Loucy (cell line): ENCODE data around the gene ENO4.

ENCODE experiments used
- CTCF ChIP-seq: fragments of 200-600 bp; sonication (generic); conservative IDR thresholded peaks from 2 replicates; pipeline ENCODE4 v1.5.1; 2014; ENCODE audit warnings: mild to moderate bottlenecking, antibody characterized with exemption, low read length
- EZH2phosphoT487 ChIP-seq: fragments of 200-600 bp; IDR thresholded peaks from 2 replicates; pipeline ENCODE4 v1.6.1; 2018; ENCODE audit warnings: antibody characterized with exemption, mild to moderate bottlenecking, moderate library complexity, borderline replicate concordance

- TF ChIP-seq CTCF: no peak
- TF ChIP-seq EZH2phosphoT487: no peak
Observed at GRCh38 chr10:116880716-116881482, 31.6 kb downstream of the ENO4 start.
